BJ (cell line): ENCODE data around the gene PCP4L1. TPM values are rescaled to one million over a fixed set of nuclear protein-coding genes. Genes with fewer than 3 reads are reported as not detected.

Experiments used
- CTCF ChIA-PET: fragments of 350-600 bp; formaldehyde crosslinking; extraction: SDS; loops from one replicate; lab custom pipeline; 2021; ENCODE audit warnings: antibody characterized with exemption, inconsistent platforms; lab: Yijun Ruan, JAX
- POLR2A ChIA-PET: fragments of 300-600 bp; sonication (Branson Sonifier 250); formaldehyde crosslinking; extraction: SDS; loops from one replicate; lab custom pipeline; 2021; ENCODE audit warnings: antibody characterized with exemption; lab: Charles Lee
- DNase-seq: peaks from one replicate; pipeline ENCODE4 v3.0.0-alpha.2; 2011; ENCODE audit warnings: low read depth
- H3K27me3 ChIP-seq: 2 replicates; pipeline ENCODE4 v1.6.0; 2011; ENCODE audit warnings: low read length; ENCODE audit not compliant: control insufficient read depth, insufficient read depth
- H3K36me3 ChIP-seq: 2 replicates; pipeline ENCODE4 v1.5.1; 2011; ENCODE audit warnings: low read length; ENCODE audit not compliant: control insufficient read depth, insufficient read depth
- H3K4me3 ChIP-seq: 2 replicates; pipeline ENCODE4 v1.5.1; 2011; ENCODE audit warnings: low read depth, mild to moderate bottlenecking, control low read depth, low read length
- polyA plus RNA-seq: library from polyadenylated mRNA; depleted of rRNA; stranded (reverse); fragments of >200 nt; gene quantifications from 2 replicates; pipeline ENCODE4 v1.2.3, GENCODE V29; 2011
- TF ChIP-seq, protein P1 (sequence below): IDR thresholded peaks from 2 replicates; pipeline ENCODE4 v1.5.1; 2011; ENCODE audit warnings: low read depth, mild to moderate bottlenecking, control low read depth, inconsistent platforms, low read length, moderate library complexity; ENCODE audit not compliant: insufficient read depth

The PCP4L1 gene
- polyA plus RNA-seq, 1 experiment, result not detected

DNA sequence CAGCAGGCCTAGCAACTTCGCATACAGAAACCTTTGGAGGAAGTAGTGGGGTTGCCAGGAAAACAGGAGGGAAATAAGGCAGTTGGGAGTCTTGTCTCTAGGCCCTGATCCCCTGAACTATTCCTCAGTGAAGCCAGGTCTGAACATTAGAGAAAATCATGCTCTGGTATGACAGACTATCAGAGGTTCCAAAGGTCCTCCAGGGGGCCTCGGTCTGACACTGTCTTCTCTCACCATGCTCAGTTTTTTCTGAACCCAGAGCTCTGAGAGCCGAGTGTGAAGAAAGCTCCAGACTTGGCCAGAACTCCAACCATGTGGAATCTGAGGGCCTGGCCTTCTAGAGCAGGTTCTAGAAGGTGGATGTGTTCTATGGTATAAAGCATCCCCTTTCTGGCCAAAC, 28.6 kb upstream of the PCP4L1 start:
- TF ChIP-seq, protein P1, sequence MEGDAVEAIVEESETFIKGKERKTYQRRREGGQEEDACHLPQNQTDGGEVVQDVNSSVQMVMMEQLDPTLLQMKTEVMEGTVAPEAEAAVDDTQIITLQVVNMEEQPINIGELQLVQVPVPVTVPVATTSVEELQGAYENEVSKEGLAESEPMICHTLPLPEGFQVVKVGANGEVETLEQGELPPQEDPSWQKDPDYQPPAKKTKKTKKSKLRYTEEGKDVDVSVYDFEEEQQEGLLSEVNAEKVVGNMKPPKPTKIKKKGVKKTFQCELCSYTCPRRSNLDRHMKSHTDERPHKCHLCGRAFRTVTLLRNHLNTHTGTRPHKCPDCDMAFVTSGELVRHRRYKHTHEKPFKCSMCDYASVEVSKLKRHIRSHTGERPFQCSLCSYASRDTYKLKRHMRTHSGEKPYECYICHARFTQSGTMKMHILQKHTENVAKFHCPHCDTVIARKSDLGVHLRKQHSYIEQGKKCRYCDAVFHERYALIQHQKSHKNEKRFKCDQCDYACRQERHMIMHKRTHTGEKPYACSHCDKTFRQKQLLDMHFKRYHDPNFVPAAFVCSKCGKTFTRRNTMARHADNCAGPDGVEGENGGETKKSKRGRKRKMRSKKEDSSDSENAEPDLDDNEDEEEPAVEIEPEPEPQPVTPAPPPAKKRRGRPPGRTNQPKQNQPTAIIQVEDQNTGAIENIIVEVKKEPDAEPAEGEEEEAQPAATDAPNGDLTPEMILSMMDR, result no peak
- Histone ChIP-seq H3K36me3 (peaks cover 6% of the 10 kb centered on the region), H3K4me3 (no peak overlapping the region), H3K27me3 (no peaks in the 10 kb centered on the region)
- CTCF ChIA-PET, result interaction anchor here (0.9 to 10.0 kb wide), 13 partner anchors 9 to 151 kb away, joined by 3 to 159 read pairs (median 6); partner anchors contain the start of genes FCER1G, NDUFS2 and NR1I3
- POLR2A ChIA-PET, result no interaction called here
- DNase-seq, result no peak

DNA sequence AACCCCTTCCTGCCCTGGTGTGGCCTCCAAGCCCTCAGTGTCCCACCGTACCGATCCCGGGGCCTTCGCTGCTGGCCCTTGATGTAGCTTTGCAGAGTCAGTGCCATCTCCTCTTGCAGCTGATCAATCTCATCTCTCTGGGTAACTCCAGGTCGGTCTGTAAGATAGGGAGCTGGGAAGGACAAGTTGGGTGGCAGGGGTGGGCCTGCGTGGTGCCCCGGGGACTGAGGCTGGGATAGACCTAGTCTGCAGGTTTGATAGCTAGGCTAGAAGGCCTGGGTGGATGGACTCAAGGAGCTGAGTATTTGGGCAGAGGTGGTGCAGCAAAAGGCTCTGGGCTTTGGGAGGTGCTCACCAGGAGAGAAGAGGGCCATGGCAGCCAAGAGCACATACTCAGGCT, 27.8 kb upstream of the PCP4L1 start:
- DNase-seq, result no peak
- H3K4me3 ChIP-seq, result no peak overlapping the region
- TF ChIP-seq, protein P1, result no peak
- ChIA-PET CTCF (interaction anchor here (0.7 to 10.0 kb wide), 8 partner anchors 18 to 151 kb away, joined by 3 to 159 read pairs (median 10); partner anchors contain the start of genes NDUFS2 and UFC1), POLR2A (no interaction called here)
- H3K27me3 ChIP-seq, result no peaks in the 10 kb centered on the region
- H3K36me3 ChIP-seq, result peaks cover 6% of the 10 kb centered on the region

DNA sequence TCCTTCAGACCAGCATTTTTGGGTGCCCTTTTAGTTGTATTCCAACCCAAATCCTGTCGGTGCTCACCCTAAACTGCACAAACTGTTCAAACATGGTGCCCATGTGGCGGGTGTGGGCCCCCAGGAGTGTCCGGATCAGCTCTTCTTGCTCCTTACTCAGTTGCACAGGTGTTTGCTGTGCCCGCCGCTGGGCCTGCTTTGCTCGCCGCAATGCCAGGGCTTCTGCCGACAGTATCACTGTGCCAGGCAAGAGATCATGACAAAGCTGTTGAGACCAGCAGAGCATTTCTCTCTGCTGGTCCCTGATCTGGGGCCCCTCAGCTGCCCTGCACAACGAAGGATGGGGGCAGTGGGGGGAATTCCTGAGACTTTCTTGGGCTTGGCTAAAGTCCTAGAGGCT, 25.4 kb upstream of the PCP4L1 start:
- ChIA-PET CTCF (interaction anchor here (1.3 to 8.5 kb wide), 2 partner anchors 10 to 59 kb away, joined by 3 to 106 read pairs; no protein-coding TSS in a partner anchor), POLR2A (interaction anchor here (0.6 kb wide), 1 partner anchor 8 kb away, joined by 3 read pairs; no protein-coding TSS in a partner anchor)
- TF ChIP-seq, protein P1, result no peak

DNA sequence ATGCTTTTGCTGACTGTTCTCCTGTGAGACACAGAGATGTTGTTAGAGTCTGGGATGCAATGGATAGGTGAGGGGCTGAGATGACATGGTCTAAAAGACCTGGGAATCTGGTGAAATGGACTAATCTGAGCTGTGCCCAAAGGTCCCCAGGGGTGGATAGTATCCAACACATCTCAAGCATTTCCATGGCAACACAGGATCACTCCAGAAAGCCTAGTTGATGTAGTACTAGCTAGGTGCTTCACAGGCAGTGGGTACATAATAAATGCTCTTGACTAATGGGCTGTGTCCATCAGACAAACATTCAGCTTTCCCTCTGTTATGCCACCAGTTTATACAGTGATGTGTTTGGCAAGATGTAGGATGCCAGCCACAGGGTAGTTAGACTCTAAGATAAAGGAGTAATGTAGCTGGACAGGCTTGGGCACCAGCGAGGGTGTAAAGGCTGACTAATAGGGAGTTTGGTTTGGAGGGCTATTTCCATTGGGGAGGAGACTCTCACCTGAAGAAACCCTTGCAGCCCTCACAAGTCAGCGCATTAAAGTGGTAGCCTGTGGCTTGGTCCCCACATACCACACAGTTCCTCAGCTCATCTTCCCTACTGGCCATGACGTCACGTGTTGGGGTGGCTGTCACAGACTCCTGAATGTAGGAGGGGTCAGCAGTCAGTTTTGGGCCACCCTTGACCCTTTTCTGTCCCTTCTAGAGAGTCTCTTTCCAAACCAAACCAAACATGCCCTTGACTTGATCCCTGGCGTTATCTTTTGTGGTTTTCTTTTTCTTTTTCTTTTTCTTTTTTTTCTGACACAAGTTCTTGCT, 22.4 kb upstream of the PCP4L1 start:
- POLR2A ChIA-PET, result no interaction called here
- TF ChIP-seq, protein P1, result no peak
- no peak overlapping the region for H3K4me3 ChIP-seq
- DNase-seq, result no peak
- CTCF ChIA-PET, result interaction anchor here (0.6 to 2.9 kb wide), 3 partner anchors 8 to 40 kb away, joined by 3 to 12 read pairs (median 3); no protein-coding TSS in a partner anchor
- no peaks in the 10 kb centered on the region for H3K27me3 ChIP-seq
- no peaks in the 10 kb centered on the region for H3K36me3 ChIP-seq

More for the DNA sequence above, 25.4 kb upstream of the PCP4L1 start:
- Histone ChIP-seq H3K4me3 (no peak overlapping the region), H3K36me3 (peaks cover 6% of the 10 kb centered on the region), H3K27me3 (no peaks in the 10 kb centered on the region)
- no peak for DNase-seq

DNA sequence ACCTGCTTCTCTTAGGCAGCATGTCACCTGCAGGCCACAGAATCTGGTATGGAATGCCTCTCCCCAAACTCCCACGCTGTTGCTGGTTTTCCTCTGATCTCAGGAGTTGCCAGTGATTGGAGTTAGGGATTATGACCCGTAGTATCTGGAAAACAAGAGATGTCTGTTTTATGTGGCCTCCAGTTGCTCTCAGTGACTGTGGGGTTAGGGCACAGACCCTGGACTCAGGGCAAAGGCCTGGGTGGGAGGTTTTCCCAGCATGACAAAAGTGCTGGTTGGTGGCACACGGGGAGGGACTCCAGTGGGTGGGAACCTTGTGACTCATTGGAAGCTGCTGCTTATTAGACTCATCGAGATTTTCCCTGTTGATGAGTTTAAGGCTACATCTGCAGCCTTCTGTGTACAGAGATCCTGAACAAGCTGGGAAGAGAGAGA, 20.5 kb upstream of the PCP4L1 start, which contains the start of gene NR1I3:
TSS of gene NR1I3 (minus strand) at position 165 of the 435 bp plus-strand sequence. CDS start 1,638 bp downstream, outside the sequence.
- TF ChIP-seq, protein P1, result no peak
- ChIA-PET CTCF (interaction anchor here (1.7 to 3.1 kb wide), 4 partner anchors 8 to 54 kb away, joined by 5 to 16 read pairs (median 9); partner anchors contain the start of gene TOMM40L), POLR2A (no interaction called here)
- no peaks in the 10 kb centered on the region; the same call in 1 of the 2 replicates for H3K27me3 ChIP-seq
- no peak for DNase-seq
- no peaks in the 10 kb centered on the region for H3K36me3 ChIP-seq
- no peak within 1 kb of the TSS for H3K4me3 ChIP-seq
